ENCODE data around the gene GGT5.

DNA sequence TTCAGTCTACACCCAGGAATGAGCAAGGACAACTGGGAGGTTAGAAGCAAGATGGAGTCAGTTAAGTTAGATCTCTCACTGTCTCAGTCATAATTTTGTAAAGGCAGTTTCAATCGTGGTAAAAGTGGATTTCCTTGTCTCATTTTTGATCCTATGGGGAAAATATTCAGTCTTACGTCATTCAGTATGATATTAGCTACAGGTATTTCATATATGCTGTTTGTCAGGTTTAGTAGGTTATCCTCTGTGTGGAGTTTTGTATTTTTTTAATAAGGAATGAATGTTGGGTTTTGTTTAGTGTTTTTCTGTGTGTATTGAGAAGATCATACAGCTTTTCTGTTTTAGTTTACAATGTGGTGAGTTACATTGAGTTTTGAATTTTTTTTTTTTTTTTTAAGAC, 37.5 kb upstream of the GGT5 start:
- TF ChIP-seq, protein P1, sequence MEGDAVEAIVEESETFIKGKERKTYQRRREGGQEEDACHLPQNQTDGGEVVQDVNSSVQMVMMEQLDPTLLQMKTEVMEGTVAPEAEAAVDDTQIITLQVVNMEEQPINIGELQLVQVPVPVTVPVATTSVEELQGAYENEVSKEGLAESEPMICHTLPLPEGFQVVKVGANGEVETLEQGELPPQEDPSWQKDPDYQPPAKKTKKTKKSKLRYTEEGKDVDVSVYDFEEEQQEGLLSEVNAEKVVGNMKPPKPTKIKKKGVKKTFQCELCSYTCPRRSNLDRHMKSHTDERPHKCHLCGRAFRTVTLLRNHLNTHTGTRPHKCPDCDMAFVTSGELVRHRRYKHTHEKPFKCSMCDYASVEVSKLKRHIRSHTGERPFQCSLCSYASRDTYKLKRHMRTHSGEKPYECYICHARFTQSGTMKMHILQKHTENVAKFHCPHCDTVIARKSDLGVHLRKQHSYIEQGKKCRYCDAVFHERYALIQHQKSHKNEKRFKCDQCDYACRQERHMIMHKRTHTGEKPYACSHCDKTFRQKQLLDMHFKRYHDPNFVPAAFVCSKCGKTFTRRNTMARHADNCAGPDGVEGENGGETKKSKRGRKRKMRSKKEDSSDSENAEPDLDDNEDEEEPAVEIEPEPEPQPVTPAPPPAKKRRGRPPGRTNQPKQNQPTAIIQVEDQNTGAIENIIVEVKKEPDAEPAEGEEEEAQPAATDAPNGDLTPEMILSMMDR (IDR thresholded peaks at IDR 0.05), result no peak
- TF ChIP-seq POLR2AphosphoS5 (IDR thresholded peaks at IDR 0.05) (no peak), POLR2A (IDR thresholded peaks at IDR 0.05) (no peak), EP300 (IDR thresholded peaks at IDR 0.05) (no peak)
